Activated CD4-positive, alpha-beta T cell treated with anti-CD3 and anti-CD28 coated beads, Interleukin-2, amount 50 U/mL, for 48 hours (primary cell): ENCODE measurements around the gene ZSWIM8.

ENCODE experiments used
- DNase-seq, 2 experiments: peaks; one replicate each; pipeline ENCODE4 v3.0.0-alpha.2; 2020

ZSWIM8 gene

GRCh38 chr10:73798927-73799560 is 13.6 kb downstream of the ZSWIM8 start:
- DNase-seq: no peak

GRCh38 chr10:73799899-73800559 is 14.6 kb downstream of the ZSWIM8 start:
- no peak for DNase-seq

- no peak for DNase-seq
Measured at GRCh38 chr10:73800560-73801252, 15.3 kb downstream of the ZSWIM8 start.

- DNase-seq: no peak
Measured at GRCh38 chr10:73801253-73801590, 15.8 kb downstream of the ZSWIM8 start.

GRCh38 chr10:73802276-73802991 is 17.0 kb downstream of the ZSWIM8 start:
- DNase-seq: no peak

GRCh38 chr10:73803680-73804286 is 18.4 kb downstream of the ZSWIM8 start:
- no peak for DNase-seq

- no peak for DNase-seq
Measured at GRCh38 chr10:73806176-73806950, 21.0 kb downstream of the ZSWIM8 start.

GRCh38 chr10:73807471-73807870 is 22.1 kb downstream of the ZSWIM8 start:
- no peak for DNase-seq

GRCh38 chr10:73808021-73808815 is 22.8 kb downstream of the ZSWIM8 start:
- no peak for DNase-seq

GRCh38 chr10:73809061-73809818 is 23.8 kb downstream of the ZSWIM8 start:
- no peak for DNase-seq

- no peak for DNase-seq
Measured at GRCh38 chr10:73810358-73810734, 24.9 kb downstream of the ZSWIM8 start.

GRCh38 chr10:73810735-73811465 is 25.5 kb downstream of the ZSWIM8 start:
- peak; percentile 49 to 62 for DNase-seq

GRCh38 chr10:73812657-73813056 is 27.3 kb downstream of the ZSWIM8 start:
- no peak for DNase-seq

GRCh38 chr10:73813333-73813732 is 27.9 kb downstream of the ZSWIM8 start:
- DNase-seq: no peak

GRCh38 chr10:73814276-73814895 is 29.0 kb downstream of the ZSWIM8 start:
- no peak for DNase-seq

GRCh38 chr10:73814896-73815718 is 29.7 kb downstream of the ZSWIM8 start:
- no peak for DNase-seq

GRCh38 chr10:73815719-73816030 is 30.3 kb downstream of the ZSWIM8 start:
- DNase-seq: no peak

- DNase-seq: no peak
Measured at GRCh38 chr10:73816917-73817729, 31.7 kb downstream of the ZSWIM8 start.
